Nephron progenitor cell (in vitro differentiated cells): ENCODE measurements around the gene CD244.

ENCODE experiments used
- DNase-seq: peaks from one replicate; pipeline ENCODE4 v3.0.0; 2021
- H3K27ac Mint-ChIP-seq: 2 replicates; pipeline ENCODE4 v1.8.0; 2021; ENCODE audit warnings: mild to moderate bottlenecking, moderate library complexity, mixed read lengths
- H3K27me3 Mint-ChIP-seq: 2 replicates; pipeline ENCODE4 v1.8.0; 2021; ENCODE audit warnings: mild to moderate bottlenecking, low read depth, mixed read lengths; ENCODE audit not compliant: poor library complexity
- H3K36me3 Mint-ChIP-seq: 2 replicates; pipeline ENCODE4 v1.8.0; 2021; ENCODE audit warnings: low read depth, mixed read lengths
- H3K4me1 Mint-ChIP-seq: 2 replicates; pipeline ENCODE4 v1.8.0; 2021; ENCODE audit warnings: mixed read lengths
- H3K4me3 Mint-ChIP-seq: 2 replicates; pipeline ENCODE4 v1.8.0; 2021; ENCODE audit warnings: mild to moderate bottlenecking, moderate library complexity, mixed read lengths
- H3K9me3 Mint-ChIP-seq: 2 replicates; pipeline ENCODE4 v1.8.0; 2021; ENCODE audit warnings: mild to moderate bottlenecking, moderate library complexity, mixed read lengths
- CTCF ChIP-seq: fragments of 200-600 bp; sonication (generic); IDR thresholded peaks from 2 replicates; pipeline ENCODE4 v1.5.0; 2021; ENCODE audit warnings: antibody characterized with exemption

Gene CD244

GRCh38 chr1:160781914-160782689 lies 80.6 kb downstream of the CD244 start:
- H3K9me3 Mint-ChIP-seq: peaks cover 21% of the 10 kb centered on the region
- H3K4me1 Mint-ChIP-seq: no peaks in the 10 kb centered on the region
- H3K27me3 Mint-ChIP-seq: no peaks in the 10 kb centered on the region
- no peaks in the 10 kb centered on the region for H3K36me3 Mint-ChIP-seq
- no peak overlapping the region for H3K27ac Mint-ChIP-seq
- DNase-seq: no peak
- H3K4me3 Mint-ChIP-seq: no peak overlapping the region
- no peak for TF ChIP-seq CTCF

GRCh38 chr1:160781186-160781766 lies 81.4 kb downstream of the CD244 start:
- H3K4me1 Mint-ChIP-seq: no peaks in the 10 kb centered on the region
- H3K9me3 Mint-ChIP-seq: peaks cover 18% of the 10 kb centered on the region
- no peaks in the 10 kb centered on the region for H3K27me3 Mint-ChIP-seq
- H3K36me3 Mint-ChIP-seq: no peaks in the 10 kb centered on the region
- H3K4me3 Mint-ChIP-seq: no peak overlapping the region
- DNase-seq: no peak
- no peak overlapping the region for H3K27ac Mint-ChIP-seq
- TF ChIP-seq CTCF: no peak

DNA sequence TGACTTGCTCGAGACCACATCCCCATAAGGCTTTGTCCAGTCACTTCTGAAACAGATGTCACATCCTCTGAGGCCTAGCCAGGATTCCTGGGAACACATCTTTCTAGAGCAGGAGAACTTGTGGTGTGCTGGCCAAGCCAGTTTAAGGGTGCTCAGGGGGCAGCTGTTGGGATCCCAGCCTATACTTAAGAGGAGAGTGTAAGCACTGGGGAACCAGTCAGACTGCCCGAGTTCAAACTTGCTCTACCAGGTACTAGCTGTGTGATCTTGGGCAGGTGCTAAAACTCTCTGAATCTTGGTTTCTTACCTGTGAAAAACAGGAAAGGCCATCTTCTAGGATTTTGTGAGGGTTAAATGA lies 82.3 kb downstream of the CD244 start:
- Mint-ChIP-seq H3K27ac (no peak overlapping the region), H3K9me3 (peaks cover 18% of the 10 kb centered on the region), H3K4me1 (no peaks in the 10 kb centered on the region), H3K36me3 (no peaks in the 10 kb centered on the region), H3K4me3 (no peak overlapping the region), H3K27me3 (no peaks in the 10 kb centered on the region)
- no peak for DNase-seq
- no peak for TF ChIP-seq CTCF
